Transverse colon (tissue), 4 donors: Measurements from ENCODE around the gene MYOF. TPM values are rescaled to one million over a fixed set of nuclear protein-coding genes. Genes with fewer than 3 reads are reported as not detected.

ENCODE experiments used
- DNase-seq: peaks from one replicate; pipeline ENCODE4 v3.0.0-alpha.2; 2019
- H3K27ac ChIP-seq, 4 donors: fragments of 200-600 bp; sonication (generic); 2 replicates each; pipeline ENCODE4 v1.5.1; 2016 to 2018; ENCODE audit warnings: inconsistent platforms in 4 of 4
- H3K27me3 ChIP-seq: fragments of 200-600 bp; sonication (generic); 2 replicates; pipeline ENCODE4 v1.5.1; 2017; ENCODE audit warnings: inconsistent platforms
- H3K36me3 ChIP-seq, 4 donors: fragments of 200-600 bp; sonication (generic); 2 replicates each; pipeline ENCODE4 v1.5.1; 2017 to 2019; ENCODE audit warnings: inconsistent platforms in 4 of 4
- H3K4me1 ChIP-seq, 4 donors: fragments of 200-600 bp; sonication (generic); 2 replicates each; pipeline ENCODE4 v1.5.1; 2017 to 2020; ENCODE audit warnings: inconsistent platforms in 4 of 4
- H3K4me3 ChIP-seq, 4 donors: fragments of 200-600 bp; sonication (generic); 1 replicate in 1 of 4; 2 replicates in 3 of 4; pipeline versions ENCODE4 v1.5.1 to v1.6.1; 2017 to 2019; ENCODE audit warnings: inconsistent platforms in 4 of 4
- H3K9me3 ChIP-seq, 2 donors: fragments of 200-600 bp; sonication (generic); 2 replicates each; pipeline ENCODE4 v1.5.1; 2017 to 2019; ENCODE audit warnings: inconsistent platforms in 2 of 2
- EP300 ChIP-seq: sonication (generic); formaldehyde crosslinking; IDR thresholded peaks from one replicate; pipeline ENCODE4 v1.6.1; 2017; ENCODE audit warnings: antibody characterized with exemption, low read depth
- POLR2A ChIP-seq: fragments of 450-650 bp; IDR thresholded peaks from one replicate; pipeline ENCODE4 v1.6.1; 2016; ENCODE audit warnings: antibody characterized with exemption, mild to moderate bottlenecking, moderate library complexity
- POLR2AphosphoS5 ChIP-seq, 3 donors: sonication (generic); formaldehyde crosslinking; IDR thresholded peaks; one replicate each; pipeline ENCODE4 v1.6.1; 2016; ENCODE audit warnings: antibody characterized with exemption in 3 of 3
- WGBS, 2 donors: methylation state at CpG; one replicate each; pipeline ENCODE4 v1.1.5; 2018; ENCODE audit warnings: low coverage in 1 of 2; 5-methylcytosine and 5-hydroxymethylcytosine counted together
- in situ Hi-C, 4 donors: fragments of 200-750 bp; cut with MboI; loops; one replicate each; pipeline versions ENCODE4 v1.15.0 to v1.15.1; 2017; ENCODE audit warnings: low sequenced_read_pairs in 3 of 4, low pct_ligation_motif_present in 1 of 4, low pct_unique_long_range_greater_than_20kb in 1 of 4
- intact Hi-C: fragments of 100-400 bp; cut with DNase I; formaldehyde crosslinking; loops from one replicate; pipeline ENCODE4 v1.15.1; 2023; ENCODE audit warnings: low total_unique reads
- total RNA-seq, 4 donors: library from RNA; depleted of rRNA; stranded (reverse); fragments of >200 nt; gene quantifications; one replicate each; pipeline ENCODE4 v1.1.0, GENCODE V29; 2016
- TF ChIP-seq, protein P1 (sequence below), 5 experiments: fragments of 200-600 bp in 3 of 5; fragments of 450-650 bp in 2 of 5; sonication (generic) in 3 of 5; IDR thresholded peaks; 1 replicate in 2 of 5; 2 replicates in 3 of 5; pipeline ENCODE4 v1.5.1; 2016 to 2017; ENCODE audit warnings: antibody characterized with exemption in 5 of 5, inconsistent platforms in 3 of 5, mild to moderate bottlenecking in 2 of 5, moderate library complexity in 1 of 5

The MYOF gene
- total RNA-seq, 4 donors from 2014 or later, result 18.9 to 57.2 (median 50.2) TPM

DNA sequence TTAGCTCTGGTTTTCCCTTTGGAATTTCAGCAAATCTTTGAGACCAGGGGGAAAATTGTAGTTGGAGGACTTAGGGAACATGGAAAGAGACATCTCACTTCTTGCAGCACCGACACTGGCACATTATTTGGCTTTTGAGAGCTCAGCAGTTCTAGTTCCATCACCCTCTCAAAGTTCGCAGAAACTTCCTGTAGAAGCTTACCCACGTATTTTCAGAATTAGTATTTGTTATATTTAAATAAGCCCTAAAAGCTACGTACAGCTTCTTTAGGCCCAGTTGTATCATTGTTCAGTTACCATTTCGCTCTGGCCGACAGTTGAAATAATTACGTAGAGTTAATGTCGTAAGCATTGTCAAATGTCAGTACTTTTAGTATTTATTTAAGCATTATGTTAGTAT lies 27.7 kb upstream of the MYOF start:
- Histone ChIP-seq H3K4me1 (no peaks in the 10 kb centered on the region), H3K27me3 (no peaks in the 10 kb centered on the region), H3K9me3 (no peaks in the 10 kb centered on the region), H3K36me3 (no peaks in the 10 kb centered on the region), H3K4me3 (no peak overlapping the region), H3K27ac (no peak overlapping the region)
- TF ChIP-seq, protein P1, sequence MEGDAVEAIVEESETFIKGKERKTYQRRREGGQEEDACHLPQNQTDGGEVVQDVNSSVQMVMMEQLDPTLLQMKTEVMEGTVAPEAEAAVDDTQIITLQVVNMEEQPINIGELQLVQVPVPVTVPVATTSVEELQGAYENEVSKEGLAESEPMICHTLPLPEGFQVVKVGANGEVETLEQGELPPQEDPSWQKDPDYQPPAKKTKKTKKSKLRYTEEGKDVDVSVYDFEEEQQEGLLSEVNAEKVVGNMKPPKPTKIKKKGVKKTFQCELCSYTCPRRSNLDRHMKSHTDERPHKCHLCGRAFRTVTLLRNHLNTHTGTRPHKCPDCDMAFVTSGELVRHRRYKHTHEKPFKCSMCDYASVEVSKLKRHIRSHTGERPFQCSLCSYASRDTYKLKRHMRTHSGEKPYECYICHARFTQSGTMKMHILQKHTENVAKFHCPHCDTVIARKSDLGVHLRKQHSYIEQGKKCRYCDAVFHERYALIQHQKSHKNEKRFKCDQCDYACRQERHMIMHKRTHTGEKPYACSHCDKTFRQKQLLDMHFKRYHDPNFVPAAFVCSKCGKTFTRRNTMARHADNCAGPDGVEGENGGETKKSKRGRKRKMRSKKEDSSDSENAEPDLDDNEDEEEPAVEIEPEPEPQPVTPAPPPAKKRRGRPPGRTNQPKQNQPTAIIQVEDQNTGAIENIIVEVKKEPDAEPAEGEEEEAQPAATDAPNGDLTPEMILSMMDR (IDR thresholded peaks at IDR 0.05), result no peak
- no peak for TF ChIP-seq POLR2AphosphoS5 (IDR thresholded peaks at IDR 0.05)
- 85 to 97% methylated on average over 7 to 8 of the region's 8 CpGs for WGBS, 2 donors
- no peak for DNase-seq
- intact Hi-C loops, result no loop called here
- in situ Hi-C loops, result loop anchor here in 1 of 4 donors (25.0 kb wide), 1 partner anchor 423 kb away; no protein-coding TSS in a partner anchor

DNA sequence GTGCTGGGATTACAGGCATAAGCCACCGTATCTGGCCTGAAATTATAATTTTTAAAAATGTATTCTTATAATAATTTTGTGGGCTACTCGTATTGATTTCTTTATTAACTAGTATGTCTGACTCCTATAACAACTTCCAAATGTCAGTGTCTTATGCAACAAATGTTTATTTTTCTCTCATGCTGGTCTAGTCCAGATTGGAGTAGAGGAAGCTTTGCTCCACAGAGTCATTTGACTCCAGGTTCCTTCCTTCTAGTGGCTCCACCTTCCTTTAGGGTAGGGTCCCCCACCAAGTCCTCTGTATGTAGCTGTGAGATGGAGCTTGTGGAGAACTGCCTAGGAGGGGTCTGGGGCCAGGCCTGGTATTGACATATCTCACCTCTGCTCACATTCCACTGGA lies 22.9 kb upstream of the MYOF start:
- no peak overlapping the region for H3K4me3 ChIP-seq
- DNase-seq, result no peak
- intact Hi-C loops (no loop called here), in situ Hi-C loops (loop anchor here in 1 of 4 donors (25.0 kb wide), 1 partner anchor 418 kb away; no protein-coding TSS in a partner anchor)
- H3K27ac ChIP-seq, result no peak overlapping the region
- no peaks in the 10 kb centered on the region for H3K27me3 ChIP-seq
- no peaks in the 10 kb centered on the region for H3K4me1 ChIP-seq
- TF ChIP-seq, protein P1 (IDR thresholded peaks at IDR 0.05), result no peak
- no peak for TF ChIP-seq POLR2AphosphoS5 (IDR thresholded peaks at IDR 0.05)
- no peak for TF ChIP-seq EP300
- no peak for TF ChIP-seq POLR2A
- H3K36me3 ChIP-seq, result no peaks in the 10 kb centered on the region
- 90 to 94% methylated on average over 2 of the region's 2 CpGs for WGBS, 2 donors
- H3K9me3 ChIP-seq, result no peaks in the 10 kb centered on the region

DNA sequence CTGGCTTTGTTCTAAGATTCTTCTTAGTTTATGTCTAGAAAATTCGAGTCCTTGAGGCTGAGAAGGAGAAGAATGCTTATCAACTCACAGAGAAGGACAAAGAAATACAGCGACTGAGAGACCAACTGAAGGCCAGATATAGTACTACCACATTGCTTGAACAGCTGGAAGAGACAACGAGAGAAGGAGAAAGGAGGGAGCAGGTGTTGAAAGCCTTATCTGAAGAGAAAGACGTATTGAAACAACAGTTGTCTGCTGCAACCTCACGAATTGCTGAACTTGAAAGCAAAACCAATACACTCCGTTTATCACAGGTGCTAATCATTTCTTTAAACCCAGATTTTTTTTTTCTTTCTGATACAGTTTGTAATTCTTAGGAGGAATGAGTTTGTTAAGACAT lies 20.9 kb upstream of the MYOF start:
- in situ Hi-C loops (loop anchor here in 1 of 4 donors (25.0 kb wide), 1 partner anchor 416 kb away; no protein-coding TSS in a partner anchor), intact Hi-C loops (no loop called here)
- 68 to 80% methylated on average over 6 of the region's 6 CpGs for WGBS, 2 donors
- Histone ChIP-seq H3K9me3 (no peaks in the 10 kb centered on the region), H3K27ac (no peak overlapping the region), H3K36me3 (no peaks in the 10 kb centered on the region), H3K4me1 (no peaks in the 10 kb centered on the region), H3K4me3 (no peak overlapping the region), H3K27me3 (no peaks in the 10 kb centered on the region)
- DNase-seq, result no peak
- TF ChIP-seq, protein P1 (IDR thresholded peaks at IDR 0.05), result no peak
- TF ChIP-seq POLR2AphosphoS5 (IDR thresholded peaks at IDR 0.05) (no peak), POLR2A (no peak), EP300 (no peak)

DNA sequence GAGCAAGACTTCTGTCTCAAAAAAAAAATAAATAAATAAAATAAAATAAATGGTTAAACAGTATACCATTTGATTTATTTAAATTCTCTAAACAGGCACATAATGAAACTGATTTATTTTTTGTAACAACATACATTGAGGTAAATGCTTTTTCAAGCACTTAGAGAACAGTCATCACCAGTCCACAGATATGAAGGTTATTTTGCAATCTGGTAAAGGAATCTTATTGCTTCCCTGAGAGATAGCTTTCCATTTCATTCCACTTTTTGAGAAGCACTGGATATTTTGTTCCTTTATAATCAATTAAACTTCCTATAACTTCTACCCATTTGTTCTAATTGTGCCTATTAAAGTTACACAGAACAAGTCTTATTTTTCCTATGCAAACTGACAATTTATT lies 19.5 kb upstream of the MYOF start:
- TF ChIP-seq, protein P1 (IDR thresholded peaks at IDR 0.05), result no peak
- TF ChIP-seq EP300 (no peak), POLR2AphosphoS5 (IDR thresholded peaks at IDR 0.05) (no peak), POLR2A (no peak)
- in situ Hi-C loops (loop anchor here in 1 of 4 donors (25.0 kb wide), 1 partner anchor 414 kb away; no protein-coding TSS in a partner anchor), intact Hi-C loops (no loop called here)
- Histone ChIP-seq H3K27ac (no peak overlapping the region), H3K36me3 (no peaks in the 10 kb centered on the region), H3K4me3 (no peak overlapping the region), H3K4me1 (peaks cover 0 to 10% (median 4%) of the 10 kb centered on the region in 4 donors), H3K27me3 (no peaks in the 10 kb centered on the region), H3K9me3 (no peaks in the 10 kb centered on the region)
- no peak for DNase-seq
